Keratinocyte (primary cell): ENCODE data around the gene NAPG.

Experiments used
- EZH2 ChIP-seq: IDR thresholded peaks from one replicate; pipeline ENCODE4 v1.6.1; 2012; ENCODE audit warnings: inconsistent platforms, mild to moderate bottlenecking, low read length, moderate library complexity
- TF ChIP-seq, protein P1 (sequence below), 3 experiments: IDR thresholded peaks in 1 of 3; conservative IDR thresholded peaks in 1 of 3; optimal IDR thresholded peaks in 1 of 3; 2 replicates in 2 of 3; 3 replicates in 1 of 3; pipeline versions ENCODE3 to v1.5.1; 2011; ENCODE audit warnings: low read length in 3 of 3, mild to moderate bottlenecking in 3 of 3, moderate library complexity in 2 of 3, control low read depth in 1 of 3, inconsistent platforms in 1 of 3; ENCODE audit not compliant: insufficient read depth in 2 of 3; ENCODE audit errors: extremely low read depth in 1 of 3

DNA sequence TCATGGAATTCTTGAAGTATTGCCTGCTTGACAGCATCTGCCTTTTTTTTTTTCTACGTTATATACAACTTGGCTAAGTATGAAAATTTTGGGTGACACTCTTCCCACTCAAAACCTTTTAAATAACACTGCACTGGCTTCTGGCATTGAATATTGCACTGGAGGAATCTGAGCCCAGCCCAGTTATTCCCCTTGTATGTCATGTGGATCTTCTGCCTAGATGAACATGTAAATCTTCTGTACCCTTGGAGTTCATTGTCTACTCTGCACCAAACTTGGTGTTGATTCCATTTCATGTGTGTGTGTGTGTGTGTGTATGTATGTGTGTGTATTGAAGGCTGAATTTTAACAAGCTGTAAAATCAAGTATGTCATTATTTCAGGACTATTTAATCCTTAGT lies 59.4 kb downstream of the NAPG start:
- TF ChIP-seq, protein P1, sequence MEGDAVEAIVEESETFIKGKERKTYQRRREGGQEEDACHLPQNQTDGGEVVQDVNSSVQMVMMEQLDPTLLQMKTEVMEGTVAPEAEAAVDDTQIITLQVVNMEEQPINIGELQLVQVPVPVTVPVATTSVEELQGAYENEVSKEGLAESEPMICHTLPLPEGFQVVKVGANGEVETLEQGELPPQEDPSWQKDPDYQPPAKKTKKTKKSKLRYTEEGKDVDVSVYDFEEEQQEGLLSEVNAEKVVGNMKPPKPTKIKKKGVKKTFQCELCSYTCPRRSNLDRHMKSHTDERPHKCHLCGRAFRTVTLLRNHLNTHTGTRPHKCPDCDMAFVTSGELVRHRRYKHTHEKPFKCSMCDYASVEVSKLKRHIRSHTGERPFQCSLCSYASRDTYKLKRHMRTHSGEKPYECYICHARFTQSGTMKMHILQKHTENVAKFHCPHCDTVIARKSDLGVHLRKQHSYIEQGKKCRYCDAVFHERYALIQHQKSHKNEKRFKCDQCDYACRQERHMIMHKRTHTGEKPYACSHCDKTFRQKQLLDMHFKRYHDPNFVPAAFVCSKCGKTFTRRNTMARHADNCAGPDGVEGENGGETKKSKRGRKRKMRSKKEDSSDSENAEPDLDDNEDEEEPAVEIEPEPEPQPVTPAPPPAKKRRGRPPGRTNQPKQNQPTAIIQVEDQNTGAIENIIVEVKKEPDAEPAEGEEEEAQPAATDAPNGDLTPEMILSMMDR (optimal IDR thresholded peaks at IDR 0.05 in 1 of 3, IDR thresholded peaks at IDR 0.05 in 1 of 3, conservative IDR thresholded peaks at IDR 0.05 in 1 of 3; ENCODE audit: extremely low read depth in 1 of 3, insufficient read depth in 2 of 3, low read length in 3 of 3): no peak
- TF ChIP-seq EZH2: no peak
